Vagina (tissue), 2 donors: ENCODE results near the gene HSPB3. TPM values are rescaled to one million over a fixed set of nuclear protein-coding genes. Genes with fewer than 3 reads are reported as not detected.

ENCODE experiments used
- DNase-seq, 2 donors: peaks; one replicate each; pipeline ENCODE4 v3.0.0-alpha.2; 2017; ENCODE audit errors: extremely low spot score in 2 of 2
- H3K27ac ChIP-seq: fragments of 200-600 bp; sonication (generic); one replicate; pipeline ENCODE4 v1.5.1; 2019
- H3K27me3 ChIP-seq: fragments of 200-600 bp; sonication (generic); one replicate; pipeline ENCODE4 v1.5.1; 2019
- H3K36me3 ChIP-seq, 2 donors: fragments of 200-600 bp; sonication (generic); one replicate each; pipeline ENCODE4 v1.5.1; 2017 to 2019
- H3K4me1 ChIP-seq: fragments of 200-600 bp; sonication (generic); one replicate; pipeline ENCODE4 v1.5.1; 2019
- H3K4me3 ChIP-seq, 2 donors: fragments of 200-600 bp; sonication (generic); 1 replicate in 1 of 2; 2 replicates in 1 of 2; pipeline ENCODE4 v1.5.1; 2016 to 2019
- H3K9me3 ChIP-seq: fragments of 200-600 bp; sonication (generic); one replicate; pipeline ENCODE4 v1.5.1; 2019
- CTCF ChIP-seq, 3 experiments: fragments of 450-650 bp in 2 of 3; fragments of 200-600 bp in 1 of 3; sonication (generic) in 1 of 3; IDR thresholded peaks; one replicate each; pipeline ENCODE4 v1.5.1; 2017 to 2019; ENCODE audit warnings: antibody characterized with exemption in 3 of 3, mild to moderate bottlenecking in 2 of 3, moderate library complexity in 2 of 3
- POLR2A ChIP-seq, 2 donors: fragments of 450-650 bp; IDR thresholded peaks; one replicate each; pipeline ENCODE4 v1.6.1; 2017; ENCODE audit warnings: antibody characterized with exemption in 2 of 2, mild to moderate bottlenecking in 2 of 2, moderate library complexity in 2 of 2
- POLR2AphosphoS5 ChIP-seq, 2 donors: sonication (generic); formaldehyde crosslinking; IDR thresholded peaks; one replicate each; pipeline ENCODE4 v1.9.0; 2017; ENCODE audit warnings: antibody characterized with exemption in 2 of 2, mild to moderate bottlenecking in 2 of 2, low read depth in 1 of 2; ENCODE audit not compliant: insufficient read depth in 1 of 2
- intact Hi-C: fragments of 100-400 bp; cut with DNase I; formaldehyde crosslinking; loops from one replicate; pipeline ENCODE4 v1.15.1; 2023
- total RNA-seq: library from RNA; depleted of rRNA; stranded (reverse); fragments of >200 nt; gene quantifications from one replicate; pipeline ENCODE4 v1.2.3, GENCODE V29; 2016

The HSPB3 gene
- total RNA-seq, result not detected

DNA sequence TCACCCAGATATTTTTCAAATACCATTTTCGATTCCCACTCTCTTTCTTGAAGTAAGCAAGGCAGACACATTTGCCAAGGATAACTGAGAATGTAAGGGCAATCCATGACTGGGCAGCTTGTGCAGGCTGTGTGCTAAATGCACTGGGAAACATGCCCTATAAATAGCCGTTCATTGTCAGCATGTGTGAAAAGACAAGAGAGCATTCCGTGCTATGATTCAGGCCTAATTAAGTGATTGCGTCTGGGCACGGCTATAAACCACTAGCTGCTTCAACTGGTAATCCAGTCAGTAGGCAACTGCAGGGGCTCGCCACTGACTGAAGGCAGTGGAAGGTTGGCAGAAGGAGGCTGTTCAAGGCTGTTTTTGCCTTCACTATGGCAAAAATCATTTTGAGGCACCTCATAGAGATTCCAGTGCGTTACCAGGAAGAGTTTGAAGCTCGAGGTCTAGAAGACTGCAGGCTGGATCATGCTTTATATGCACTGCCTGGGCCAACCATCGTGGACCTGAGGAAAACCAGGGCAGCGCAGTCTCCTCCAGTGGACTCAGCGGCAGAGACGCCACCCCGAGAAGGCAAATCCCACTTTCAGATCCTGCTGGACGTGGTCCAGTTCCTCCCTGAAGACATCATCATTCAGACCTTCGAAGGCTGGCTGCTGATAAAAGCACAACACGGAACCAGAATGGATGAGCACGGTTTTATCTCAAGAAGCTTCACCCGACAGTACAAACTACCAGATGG, at the start of gene HSPB3:
HSPB3 (plus strand) TSS at position 287 of the 745 bp plus-strand sequence; CDS start at position 378, 91 bp downstream.
- Histone ChIP-seq H3K4me1 (peaks cover 15% of the 10 kb centered on the region), H3K27me3 (no peaks in the 10 kb centered on the region), H3K36me3 (no peaks in the 10 kb centered on the region), H3K4me3 (no peak within 1 kb of the TSS), H3K27ac (no peak within 1 kb of the TSS), H3K9me3 (no peaks in the 10 kb centered on the region)
- DNase-seq, result no peak
- intact Hi-C loops, result no loop called here
- no peak for TF ChIP-seq POLR2A (IDR thresholded peaks at IDR 0.05)
- peak in 1 of 3 experiments; percentile 3 for TF ChIP-seq CTCF (IDR thresholded peaks at IDR 0.05)
- peak; percentile 11 to 40 for TF ChIP-seq POLR2AphosphoS5 (IDR thresholded peaks at IDR 0.05; ENCODE audit: insufficient read depth in 1 of 2, low read depth in 1 of 2)

DNA sequence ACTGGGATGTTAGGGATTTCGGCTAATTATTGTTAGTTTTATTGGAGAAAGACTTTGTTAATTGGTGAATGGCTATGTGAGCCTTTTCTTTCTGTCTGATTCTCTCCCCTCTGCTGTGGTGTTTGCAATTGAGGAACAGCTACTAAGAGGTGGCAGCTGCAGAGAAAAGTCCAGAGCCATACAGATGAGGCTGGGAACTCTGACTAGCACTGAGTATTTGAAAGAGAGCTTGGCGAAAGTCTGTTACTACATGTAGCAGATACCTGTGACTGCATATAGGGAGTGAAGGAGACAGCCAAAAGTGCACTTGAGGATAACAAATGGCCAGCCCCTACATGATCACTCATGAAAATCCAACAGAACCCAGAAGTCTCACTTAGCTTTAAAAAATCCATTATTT, 44.3 kb upstream of the HSPB3 start:
- no peaks in the 10 kb centered on the region for H3K36me3 ChIP-seq
- H3K4me1 ChIP-seq, result no peaks in the 10 kb centered on the region
- no peak overlapping the region for H3K4me3 ChIP-seq
- H3K27ac ChIP-seq, result no peak overlapping the region
- no peaks in the 10 kb centered on the region for H3K9me3 ChIP-seq
- DNase-seq, result no peak
- no peak for TF ChIP-seq POLR2AphosphoS5 (IDR thresholded peaks at IDR 0.05; ENCODE audit: insufficient read depth in 1 of 2, low read depth in 1 of 2)
- TF ChIP-seq CTCF (IDR thresholded peaks at IDR 0.05), result no peak
- no peak for TF ChIP-seq POLR2A (IDR thresholded peaks at IDR 0.05)
- intact Hi-C loops, result no loop called here
- no peaks in the 10 kb centered on the region for H3K27me3 ChIP-seq

- intact Hi-C loops, result no loop called here
These were observed 42.6 kb upstream of the HSPB3 start for GRCh38 chr5:54412913-54413312.

DNA sequence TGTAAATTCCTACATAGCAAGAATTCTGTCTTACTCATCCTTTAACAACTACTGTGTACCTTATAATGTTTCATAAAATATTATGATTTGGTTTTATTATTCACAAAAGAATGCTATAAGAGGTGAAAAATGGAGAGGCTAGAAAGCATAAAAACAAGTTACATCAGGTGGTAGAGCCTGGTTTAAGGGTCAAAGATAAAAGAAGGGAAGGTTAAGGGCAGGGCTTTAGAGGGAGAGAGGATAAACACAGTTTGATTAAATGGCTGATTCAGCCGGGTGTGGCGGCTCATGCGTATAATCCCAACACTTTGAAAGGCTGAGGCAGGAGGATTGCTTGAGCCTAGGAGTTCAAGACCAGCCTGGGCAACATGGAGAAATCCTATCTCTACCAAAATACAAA, 40.4 kb upstream of the HSPB3 start:
- H3K4me1 ChIP-seq, result no peaks in the 10 kb centered on the region

More at GRCh38 chr5:54412913-54413312, 42.6 kb upstream of the HSPB3 start:
- Histone ChIP-seq H3K9me3 (no peaks in the 10 kb centered on the region), H3K36me3 (no peaks in the 10 kb centered on the region), H3K27ac (no peak overlapping the region), H3K27me3 (no peaks in the 10 kb centered on the region), H3K4me3 (no peak overlapping the region), H3K4me1 (no peaks in the 10 kb centered on the region)
- no peak for TF ChIP-seq CTCF (IDR thresholded peaks at IDR 0.05)
- TF ChIP-seq POLR2AphosphoS5 (IDR thresholded peaks at IDR 0.05; ENCODE audit: insufficient read depth in 1 of 2, low read depth in 1 of 2), result no peak
- TF ChIP-seq POLR2A (IDR thresholded peaks at IDR 0.05), result no peak
- no peak for DNase-seq

More for the DNA sequence above, 40.4 kb upstream of the HSPB3 start:
- TF ChIP-seq POLR2A (IDR thresholded peaks at IDR 0.05) (no peak), CTCF (IDR thresholded peaks at IDR 0.05) (no peak), POLR2AphosphoS5 (IDR thresholded peaks at IDR 0.05; ENCODE audit: insufficient read depth in 1 of 2, low read depth in 1 of 2) (no peak)
- Histone ChIP-seq H3K9me3 (no peaks in the 10 kb centered on the region), H3K36me3 (no peaks in the 10 kb centered on the region), H3K4me3 (no peak overlapping the region), H3K27ac (no peak overlapping the region), H3K27me3 (no peaks in the 10 kb centered on the region)
- intact Hi-C loops, result no loop called here
- no peak for DNase-seq
